IPS-15b (cell line): ENCODE results near the gene OPALIN.

Experiments used
- H3K27me3 ChIP-seq: one replicate; pipeline ENCODE4 v1.6.1; 2013; ENCODE audit warnings: low read length; ENCODE audit not compliant: control insufficient read depth, insufficient read depth
- H3K36me3 ChIP-seq: one replicate; pipeline ENCODE4 v1.6.1; 2013; ENCODE audit warnings: low read length; ENCODE audit not compliant: control insufficient read depth, insufficient read depth
- H3K4me1 ChIP-seq: one replicate; pipeline ENCODE4 v1.6.1; 2013; ENCODE audit warnings: mild to moderate bottlenecking, low read length; ENCODE audit not compliant: control insufficient read depth, insufficient read depth
- H3K4me3 ChIP-seq: one replicate; pipeline ENCODE4 v1.5.1; 2013; ENCODE audit warnings: low read depth, low read length
- H3K9ac ChIP-seq: one replicate; pipeline ENCODE4 v1.6.1; 2013; ENCODE audit warnings: low read depth, mild to moderate bottlenecking, low read length
- H3K9me3 ChIP-seq: one replicate; pipeline ENCODE4 v1.6.1; 2013; ENCODE audit warnings: mild to moderate bottlenecking, low read length; ENCODE audit not compliant: control insufficient read depth, insufficient read depth

Gene OPALIN, protein sequence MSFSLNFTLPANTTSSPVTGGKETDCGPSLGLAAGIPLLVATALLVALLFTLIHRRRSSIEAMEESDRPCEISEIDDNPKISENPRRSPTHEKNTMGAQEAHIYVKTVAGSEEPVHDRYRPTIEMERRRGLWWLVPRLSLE

DNA sequence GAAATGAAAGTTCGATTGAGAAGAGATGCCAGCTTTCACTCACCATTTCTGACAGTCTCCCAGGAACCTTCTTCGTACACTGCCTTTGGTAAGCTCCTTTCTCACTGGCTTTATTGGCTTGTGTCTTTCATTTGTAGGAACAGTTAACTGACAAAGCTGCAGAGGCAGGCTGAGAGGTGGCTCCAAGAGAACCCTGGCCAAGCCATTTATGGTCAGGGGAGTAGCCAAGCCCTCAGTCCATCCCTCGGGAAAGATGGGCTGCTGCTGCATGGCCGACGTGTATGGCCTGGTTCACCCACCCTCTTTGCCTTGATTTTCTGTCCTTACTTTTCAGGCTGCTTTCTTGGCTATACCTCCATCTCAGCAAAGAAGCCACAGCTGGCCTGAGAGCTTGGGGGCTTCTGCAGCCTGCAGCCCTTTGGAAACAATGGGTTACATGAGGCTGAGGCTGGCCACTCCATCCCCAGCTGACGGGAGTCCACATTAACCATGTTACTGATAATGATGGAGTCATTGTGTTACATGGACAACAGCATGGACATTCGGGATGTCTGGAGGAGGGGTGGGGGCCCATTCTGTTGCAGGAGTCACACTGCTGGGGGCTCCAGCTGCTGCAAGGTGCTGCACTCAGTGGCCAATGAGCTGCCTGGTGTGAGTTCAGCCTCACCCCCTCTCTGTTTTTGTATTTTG lies at the start of gene OPALIN:
Gene OPALIN (minus strand): TSS at position 152 of the 690 bp plus-strand sequence. CDS start 106 bp downstream, at position 46.
- no peaks in the 10 kb centered on the region for H3K36me3 ChIP-seq

DNA sequence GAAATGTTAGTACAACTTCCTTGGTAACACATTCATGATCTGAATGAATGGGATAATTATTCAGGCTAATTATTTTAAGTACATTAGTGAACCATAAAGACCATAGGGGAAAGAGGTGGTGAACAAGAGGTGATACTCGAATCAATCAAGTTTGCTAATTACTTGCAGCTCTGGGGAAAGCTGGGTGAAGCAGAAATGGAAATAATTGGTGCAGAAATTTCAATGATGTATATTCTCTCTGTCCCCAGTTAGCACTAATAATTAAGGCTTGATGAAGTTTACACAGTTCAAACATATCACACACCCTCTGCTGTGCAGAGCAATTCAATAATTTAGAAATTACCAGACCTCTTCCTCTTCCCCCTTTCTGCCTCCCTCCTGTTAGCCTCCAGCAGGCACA lies 49.4 kb upstream of the OPALIN start:
- no peak overlapping the region for H3K9ac ChIP-seq
- no peaks in the 10 kb centered on the region for H3K4me1 ChIP-seq
- H3K27me3 ChIP-seq: no peaks in the 10 kb centered on the region
- H3K9me3 ChIP-seq: no peaks in the 10 kb centered on the region
- no peak overlapping the region for H3K4me3 ChIP-seq
- H3K36me3 ChIP-seq: no peaks in the 10 kb centered on the region

More for the DNA sequence above, at the start of gene OPALIN:
- no peaks in the 10 kb centered on the region for H3K4me1 ChIP-seq
- H3K27me3 ChIP-seq: no peaks in the 10 kb centered on the region
- H3K9ac ChIP-seq: no peak within 1 kb of the TSS
- no peak within 1 kb of the TSS for H3K4me3 ChIP-seq
- no peaks in the 10 kb centered on the region for H3K9me3 ChIP-seq

DNA sequence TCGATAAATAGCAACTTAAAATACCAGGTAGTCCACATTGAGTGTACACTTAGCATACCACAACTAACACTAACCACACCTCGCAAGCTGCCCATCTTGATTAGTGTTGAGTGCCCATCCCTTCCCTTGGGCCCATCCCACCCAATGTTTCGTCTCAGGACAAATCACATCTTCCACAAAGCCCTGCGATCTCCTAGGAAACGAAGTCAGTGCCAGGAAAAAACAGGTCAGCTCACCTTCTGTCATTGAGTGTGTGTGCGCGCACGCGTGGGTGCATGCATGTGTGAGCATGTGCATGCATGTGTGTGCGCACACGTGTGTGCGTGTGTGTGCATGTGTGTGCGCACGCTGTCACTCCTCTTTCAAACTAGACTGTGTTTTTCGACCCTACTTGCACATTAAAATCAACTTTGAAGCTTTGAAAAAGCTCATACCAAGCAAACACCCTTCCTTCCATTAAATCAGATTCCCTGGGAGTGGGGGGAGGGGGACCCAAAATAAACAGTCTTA lies 48.8 kb upstream of the OPALIN start:
- Histone ChIP-seq H3K27me3 (no peaks in the 10 kb centered on the region), H3K4me1 (no peaks in the 10 kb centered on the region), H3K9me3 (no peaks in the 10 kb centered on the region), H3K36me3 (no peaks in the 10 kb centered on the region), H3K9ac (no peak overlapping the region), H3K4me3 (no peak overlapping the region)

DNA sequence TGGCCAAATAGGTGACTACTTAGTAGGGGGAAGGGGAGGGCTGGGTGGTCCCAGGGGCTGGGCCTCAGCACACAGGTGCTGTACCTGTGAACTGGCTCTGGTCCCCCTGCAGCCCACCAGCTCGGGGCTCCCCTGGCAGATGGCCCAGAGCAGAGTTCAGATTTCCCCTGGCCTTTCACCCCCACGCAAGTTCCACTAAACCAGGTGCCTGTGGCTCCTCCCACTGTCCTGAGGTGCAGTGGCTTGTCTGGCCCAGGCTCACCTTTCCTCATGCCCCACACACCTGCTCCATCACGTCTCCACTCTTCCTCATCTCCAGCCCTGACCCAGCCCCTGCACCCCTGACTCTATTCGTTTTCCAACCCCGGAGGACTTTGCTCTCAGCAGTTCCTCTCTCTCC lies 47.3 kb upstream of the OPALIN start:
- Histone ChIP-seq H3K27me3 (no peaks in the 10 kb centered on the region), H3K4me1 (no peaks in the 10 kb centered on the region), H3K36me3 (no peaks in the 10 kb centered on the region), H3K9ac (no peak overlapping the region), H3K4me3 (no peak overlapping the region), H3K9me3 (no peaks in the 10 kb centered on the region)

DNA sequence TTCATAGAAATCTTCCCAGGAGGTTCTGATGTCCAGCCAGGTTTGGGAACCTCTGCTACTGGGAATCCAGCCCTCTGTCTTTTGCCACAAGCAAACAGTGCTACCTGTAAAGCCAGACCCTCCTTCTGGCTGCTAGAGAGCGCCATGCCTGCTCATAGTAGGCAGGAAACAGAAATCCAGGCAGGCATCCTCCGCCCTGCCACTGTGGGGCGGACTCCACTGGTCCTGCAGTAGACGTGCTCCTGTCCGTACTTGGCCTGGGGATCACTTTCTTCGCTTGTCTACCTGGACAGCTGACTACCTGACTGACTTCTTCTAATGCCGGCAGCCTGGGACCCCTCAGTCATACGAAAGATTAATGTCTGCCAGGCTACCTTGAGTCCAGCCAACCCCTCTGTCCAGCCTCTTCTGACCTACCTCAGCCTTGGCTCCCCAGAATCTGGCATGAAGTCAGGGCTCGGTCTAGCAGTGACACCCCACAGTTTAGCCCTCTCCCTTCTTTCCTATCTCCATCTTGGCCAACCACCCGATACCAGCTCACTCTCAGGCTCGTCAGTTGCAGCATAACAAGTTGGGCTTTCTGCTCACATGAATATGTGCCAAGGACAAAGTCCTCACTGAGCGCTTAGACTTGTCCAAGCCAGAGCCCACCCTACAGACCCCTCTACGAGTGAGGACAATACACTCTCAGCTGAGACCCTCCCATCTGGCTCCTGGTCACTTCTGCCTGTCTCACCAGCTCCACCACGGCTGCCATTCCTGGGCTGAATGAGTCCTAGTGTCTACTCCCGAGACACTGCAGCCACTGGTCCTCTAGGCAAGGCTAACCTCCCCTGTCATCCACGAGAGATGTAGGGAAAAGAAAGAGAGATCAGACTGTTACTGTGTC lies 43.9 kb upstream of the OPALIN start:
- Histone ChIP-seq H3K27me3 (peaks cover under 1% of the 10 kb centered on the region), H3K9me3 (no peaks in the 10 kb centered on the region), H3K4me3 (no peak overlapping the region), H3K9ac (no peak overlapping the region), H3K4me1 (no peaks in the 10 kb centered on the region), H3K36me3 (no peaks in the 10 kb centered on the region)

DNA sequence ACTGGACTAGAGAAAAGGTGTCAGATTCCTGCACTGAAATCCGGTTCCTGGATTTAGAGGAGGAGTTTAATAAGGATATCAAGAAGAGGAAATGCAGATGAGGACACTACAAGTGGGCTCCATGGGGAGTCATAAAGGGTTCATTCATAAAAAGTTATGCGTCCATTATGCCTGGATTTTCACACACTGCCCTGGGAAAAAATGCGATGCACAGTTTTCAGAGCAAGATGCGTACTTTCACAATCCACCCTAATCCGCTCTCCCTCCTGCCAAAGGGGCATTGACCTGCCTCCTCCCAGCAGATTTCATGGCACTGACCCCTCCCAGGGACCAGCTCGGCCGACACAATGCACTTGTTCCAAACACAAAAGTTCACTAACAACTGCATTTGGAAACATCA lies 42.2 kb upstream of the OPALIN start:
- Histone ChIP-seq H3K9ac (no peak overlapping the region), H3K4me3 (no peak overlapping the region)

DNA sequence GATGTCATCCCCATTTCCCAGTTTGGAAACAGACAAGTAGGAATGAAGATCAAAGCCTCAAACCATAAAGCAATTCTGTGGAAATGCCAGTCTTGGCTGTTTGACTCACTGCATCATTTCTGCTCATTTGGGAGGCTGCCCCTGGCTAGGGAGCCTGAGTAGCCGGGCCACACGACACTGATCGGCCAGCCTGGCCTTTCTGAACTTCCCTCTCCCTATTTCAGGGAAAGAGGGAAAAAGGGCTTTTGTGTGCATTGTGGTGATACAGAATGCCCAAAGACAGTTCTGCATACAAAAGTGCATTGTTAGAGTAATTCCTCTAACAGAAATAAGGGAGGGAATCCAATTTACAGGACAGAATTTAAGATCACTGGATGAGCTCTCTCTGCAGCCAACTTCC lies 41.7 kb upstream of the OPALIN start:
- Histone ChIP-seq H3K36me3 (no peaks in the 10 kb centered on the region), H3K27me3 (peaks cover 14% of the 10 kb centered on the region), H3K9me3 (no peaks in the 10 kb centered on the region), H3K4me3 (no peak overlapping the region), H3K4me1 (peaks cover 3% of the 10 kb centered on the region), H3K9ac (no peak overlapping the region)

More for the DNA sequence above, 42.2 kb upstream of the OPALIN start:
- H3K9me3 ChIP-seq: no peaks in the 10 kb centered on the region
- peaks cover 3% of the 10 kb centered on the region for H3K4me1 ChIP-seq
- H3K27me3 ChIP-seq: peaks cover 11% of the 10 kb centered on the region
- no peaks in the 10 kb centered on the region for H3K36me3 ChIP-seq

DNA sequence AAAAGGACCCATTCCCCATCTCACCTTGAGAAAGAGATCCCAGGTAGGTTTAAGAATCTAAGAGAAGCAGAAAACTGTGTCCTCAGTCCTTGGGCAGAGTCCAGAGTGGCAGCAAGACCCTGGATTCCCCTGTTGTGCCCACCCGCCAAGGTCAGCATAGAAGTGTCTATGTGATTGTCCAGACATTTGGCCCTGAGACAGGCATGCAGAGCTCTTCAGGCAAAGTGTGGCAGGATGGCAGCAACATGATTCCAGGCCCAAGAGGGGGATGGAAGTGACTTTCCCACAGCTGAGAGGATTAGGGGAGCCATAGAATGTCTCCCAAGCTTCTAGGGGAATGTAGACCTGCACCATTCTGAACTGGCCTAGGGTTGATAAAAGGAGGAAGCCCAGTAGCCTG lies 39.1 kb upstream of the OPALIN start:
- Histone ChIP-seq H3K27me3 (peaks cover 18% of the 10 kb centered on the region), H3K4me1 (peaks cover 3% of the 10 kb centered on the region), H3K36me3 (no peaks in the 10 kb centered on the region)

DNA sequence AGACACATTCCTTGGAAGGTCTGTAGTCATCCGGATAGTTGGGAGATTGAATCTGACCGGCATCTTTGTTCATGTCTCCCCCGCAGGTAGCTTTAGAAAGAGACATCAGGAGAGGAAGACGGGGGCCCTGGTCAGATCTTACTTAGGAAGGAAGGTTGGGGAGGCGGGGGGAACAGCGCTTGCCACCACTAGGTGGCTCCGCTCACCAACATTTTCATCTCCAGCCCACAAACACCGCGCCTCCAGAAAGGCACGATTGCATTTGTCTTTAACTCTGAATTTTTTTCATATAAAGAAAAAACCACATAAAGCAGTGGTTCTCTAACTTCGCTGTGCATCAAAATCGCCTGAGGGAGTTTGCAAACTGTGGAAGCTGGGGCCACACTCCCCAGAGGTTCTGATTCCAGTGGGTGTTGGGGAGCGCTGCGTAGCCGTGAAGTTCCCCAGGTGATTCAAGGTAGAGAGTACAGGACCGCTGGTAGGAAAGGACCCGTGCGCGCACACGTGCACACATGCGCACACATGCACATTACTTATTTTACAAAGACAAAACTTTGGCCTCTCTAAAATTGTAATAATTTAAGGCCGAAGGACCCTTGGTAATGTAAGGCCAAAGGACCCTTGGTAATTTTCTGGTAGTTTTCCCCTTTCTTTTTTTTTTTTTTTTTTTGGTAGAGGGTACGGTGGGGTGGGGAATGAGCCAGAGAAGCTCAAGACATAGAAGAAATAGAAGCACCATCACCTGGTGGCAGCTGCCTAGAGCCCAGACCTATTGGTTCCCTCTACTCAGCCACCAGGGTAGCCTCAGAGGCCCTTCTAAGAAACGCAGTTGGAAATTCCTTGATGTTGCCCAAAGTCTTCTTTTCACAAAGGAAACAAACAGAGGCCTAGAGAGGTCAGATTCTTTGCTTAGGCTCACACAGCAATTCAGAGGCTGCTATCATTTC lies 37.4 kb upstream of the OPALIN start:
- no peak overlapping the region for H3K9ac ChIP-seq
- peaks cover 3% of the 10 kb centered on the region for H3K4me1 ChIP-seq
- H3K36me3 ChIP-seq: no peaks in the 10 kb centered on the region
- peaks cover 18% of the 10 kb centered on the region for H3K27me3 ChIP-seq
- no peaks in the 10 kb centered on the region for H3K9me3 ChIP-seq
- peak overlapping the region; percentile 55 for H3K4me3 ChIP-seq

More for the DNA sequence above, 39.1 kb upstream of the OPALIN start:
- no peak overlapping the region for H3K4me3 ChIP-seq
- H3K9ac ChIP-seq: no peak overlapping the region
- no peaks in the 10 kb centered on the region for H3K9me3 ChIP-seq

DNA sequence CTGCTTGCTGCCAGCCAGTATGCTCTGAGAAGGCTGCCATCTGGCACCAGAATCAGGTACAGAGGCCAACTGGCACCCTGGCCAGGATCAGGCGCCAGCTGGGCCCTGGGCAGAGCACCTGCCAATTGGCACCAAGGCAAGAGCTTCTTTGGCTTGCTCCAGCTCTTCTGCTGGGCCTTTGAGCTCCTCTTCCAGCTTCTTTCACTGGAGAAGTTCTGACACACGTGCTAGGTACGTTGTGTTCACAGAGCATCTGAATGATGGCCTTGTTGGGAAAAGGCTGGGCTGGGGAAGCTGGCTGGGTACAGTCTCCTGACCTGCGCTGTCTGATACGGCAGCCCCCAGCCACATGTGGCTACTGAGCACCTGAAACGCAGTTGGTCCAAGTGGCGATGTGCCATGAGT lies 31.7 kb upstream of the OPALIN start:
- H3K4me3 ChIP-seq: no peak overlapping the region
- no peaks in the 10 kb centered on the region for H3K4me1 ChIP-seq
- H3K9ac ChIP-seq: no peak overlapping the region
- H3K27me3 ChIP-seq: peaks cover 4% of the 10 kb centered on the region
- H3K9me3 ChIP-seq: no peaks in the 10 kb centered on the region
- H3K36me3 ChIP-seq: no peaks in the 10 kb centered on the region

DNA sequence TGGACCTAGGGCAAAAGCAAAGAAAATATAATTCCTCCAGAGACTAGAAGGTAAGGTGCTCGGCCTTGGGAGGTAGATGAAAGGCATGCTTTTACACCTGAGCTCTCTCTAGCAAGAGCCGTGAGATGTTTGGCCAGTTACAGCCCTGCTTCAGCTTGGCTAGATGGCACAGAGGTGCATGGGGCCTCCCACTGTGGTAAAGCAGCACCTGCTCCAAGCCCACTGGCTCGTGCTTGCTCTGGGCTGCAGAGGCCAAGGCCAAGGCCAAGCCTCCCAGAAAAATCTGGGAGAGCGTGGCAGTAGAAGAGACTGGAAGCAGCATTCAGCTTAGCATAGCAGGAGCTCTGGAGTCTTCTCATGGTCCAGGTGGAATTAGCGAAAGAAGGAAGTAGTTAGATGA lies 31.0 kb upstream of the OPALIN start:
- no peaks in the 10 kb centered on the region for H3K4me1 ChIP-seq
- peaks cover 2% of the 10 kb centered on the region for H3K27me3 ChIP-seq
- H3K4me3 ChIP-seq: no peak overlapping the region
- H3K9ac ChIP-seq: no peak overlapping the region
- no peaks in the 10 kb centered on the region for H3K36me3 ChIP-seq
- no peaks in the 10 kb centered on the region for H3K9me3 ChIP-seq
